ENCODE results near the gene ADGRL3.
"Not testable (repeated sequence)": the region's sequence is repeated elsewhere in the genome, so short reads cannot be mapped to it uniquely, and the experiment has no call there.

Gene ADGRL3

GRCh38 chr4:61603086-61603485, 403.0 kb downstream of the ADGRL3 start:
- no peak for FAIRE-seq

GRCh38 chr4:61604054-61604453, 403.9 kb downstream of the ADGRL3 start:
- no peak for DNase-seq (ENCODE audit: low spot score)
- FAIRE-seq, result no peak

More at GRCh38 chr4:61603086-61603485, 403.0 kb downstream of the ADGRL3 start:
- no peak for DNase-seq (ENCODE audit: low spot score)

GRCh38 chr4:61605984-61606383, 405.9 kb downstream of the ADGRL3 start:
- FAIRE-seq, result no peak

GRCh38 chr4:61614231-61614630, 414.1 kb downstream of the ADGRL3 start:
- DNase-seq (ENCODE audit: low spot score) (no peak), FAIRE-seq (no peak)

More at GRCh38 chr4:61605984-61606383, 405.9 kb downstream of the ADGRL3 start:
- DNase-seq (ENCODE audit: low spot score), result no peak

- FAIRE-seq, result no peak
- no peak for DNase-seq (ENCODE audit: low spot score)
These were observed 419.4 kb downstream of the ADGRL3 start for GRCh38 chr4:61619528-61619927.

- FAIRE-seq (no peak), DNase-seq (ENCODE audit: low spot score) (no peak)
These were observed 428.2 kb downstream of the ADGRL3 start for GRCh38 chr4:61628282-61628681.

- no peak for FAIRE-seq
These were observed 428.6 kb downstream of the ADGRL3 start for GRCh38 chr4:61628727-61629126.

GRCh38 chr4:61630548-61630947, 430.4 kb downstream of the ADGRL3 start:
- no peak for FAIRE-seq
- no peak for DNase-seq (ENCODE audit: low spot score)

More at GRCh38 chr4:61628727-61629126, 428.6 kb downstream of the ADGRL3 start:
- no peak for DNase-seq (ENCODE audit: low spot score)

- DNase-seq (ENCODE audit: low spot score) (no peak), FAIRE-seq (no peak)
These were observed 438.5 kb downstream of the ADGRL3 start for GRCh38 chr4:61638591-61638990.

GRCh38 chr4:61646746-61647350, 446.7 kb downstream of the ADGRL3 start:
- FAIRE-seq; DNase-seq (ENCODE audit: low spot score): not testable (repeated sequence)

- FAIRE-seq, result no peak
- no peak for DNase-seq (ENCODE audit: low spot score)
These were observed 448.1 kb downstream of the ADGRL3 start for GRCh38 chr4:61648264-61648663.

- FAIRE-seq (no peak), DNase-seq (ENCODE audit: low spot score) (no peak)
These were observed 456.9 kb downstream of the ADGRL3 start for GRCh38 chr4:61657016-61657415.

- no peak for FAIRE-seq
These were observed 461.8 kb downstream of the ADGRL3 start for GRCh38 chr4:61661960-61662359.

GRCh38 chr4:61662362-61662761, 462.2 kb downstream of the ADGRL3 start:
- FAIRE-seq (no peak), DNase-seq (ENCODE audit: low spot score) (no peak)

More at GRCh38 chr4:61661960-61662359, 461.8 kb downstream of the ADGRL3 start:
- DNase-seq (ENCODE audit: low spot score), result no peak

- FAIRE-seq, result no peak
- no peak for DNase-seq (ENCODE audit: low spot score)
These were observed 463.2 kb downstream of the ADGRL3 start for GRCh38 chr4:61663310-61663709.

- DNase-seq (ENCODE audit: low spot score), result no peak
- FAIRE-seq, result no peak
These were observed 465.5 kb downstream of the ADGRL3 start for GRCh38 chr4:61665649-61666048.

GRCh38 chr4:61666244-61666643, 466.1 kb downstream of the ADGRL3 start:
- no peak for FAIRE-seq
- no peak for DNase-seq (ENCODE audit: low spot score)

GRCh38 chr4:61671599-61671998, 471.5 kb downstream of the ADGRL3 start:
- DNase-seq (ENCODE audit: low spot score) (no peak), FAIRE-seq (no peak)

GRCh38 chr4:61675464-61675863, 475.3 kb downstream of the ADGRL3 start:
- DNase-seq (ENCODE audit: low spot score) (no peak), FAIRE-seq (no peak)

- no peak for DNase-seq (ENCODE audit: low spot score)
These were observed 478.2 kb downstream of the ADGRL3 start for GRCh38 chr4:61678297-61678696.

GRCh38 chr4:61693520-61693919, 493.4 kb downstream of the ADGRL3 start:
- FAIRE-seq, result no peak
- no peak for DNase-seq (ENCODE audit: low spot score)

More at GRCh38 chr4:61678297-61678696, 478.2 kb downstream of the ADGRL3 start:
- FAIRE-seq, result no peak

GRCh38 chr4:61714387-61714911, 514.3 kb downstream of the ADGRL3 start:
- FAIRE-seq (no peak), DNase-seq (ENCODE audit: low spot score) (no peak)

GRCh38 chr4:61716426-61716825, 516.3 kb downstream of the ADGRL3 start:
- no peak for DNase-seq (ENCODE audit: low spot score)
- FAIRE-seq, result no peak

All from RCC 7860 (cell line).